ENCODE results near the gene LY6G5B. TPM values are rescaled to one million over a fixed set of nuclear protein-coding genes. Genes with fewer than 3 reads are reported as not detected.
"Not testable (repeated sequence)": the region's sequence is repeated elsewhere in the genome, so short reads cannot be mapped to it uniquely, and the experiment has no call there.

The LY6G5B gene
- total RNA-seq, 1 donor from 2014 or later, result 24.2 TPM

DNA sequence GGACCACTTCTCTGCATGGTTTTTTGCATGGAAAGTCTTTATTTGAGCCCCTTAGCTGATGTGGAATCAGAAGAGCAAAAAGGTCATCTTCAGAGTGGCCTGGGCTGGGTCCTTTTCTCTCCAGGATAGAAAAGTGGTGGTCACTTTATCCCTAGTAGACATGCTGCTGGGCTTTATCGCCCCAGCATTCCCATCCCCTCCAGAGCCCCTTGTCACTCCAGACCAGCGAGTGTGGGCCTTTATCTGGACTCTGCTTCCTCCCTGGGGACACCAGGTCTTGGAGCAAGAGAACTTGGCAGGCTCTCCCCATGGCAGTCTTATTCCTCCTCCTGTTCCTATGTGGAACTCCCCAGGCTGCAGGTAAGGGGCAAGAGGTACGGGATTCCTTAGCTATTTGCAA, 36.8 kb downstream of the LY6G5B start, which contains the start of gene LY6G6F:
TSS of gene LY6G6F (plus strand) at position 268 of the 400 bp plus-strand sequence. CDS start at position 309, 41 bp downstream.
- Mint-ChIP-seq H3K4me1 (peaks cover 11% of the 10 kb centered on the region), H3K27me3 (ENCODE audit: low read depth) (no peaks in the 10 kb centered on the region), H3K36me3 (ENCODE audit: low read depth) (no peaks in the 10 kb centered on the region), H3K27ac (ENCODE audit: unreplicated experiment) (no peak within 1 kb of the TSS), H3K9me3 (no peaks in the 10 kb centered on the region), H3K4me3 (peak within 1 kb of the TSS; percentile 65)
- no peak for DNase-seq (ENCODE audit: low read depth, low spot score)
- TF ChIP-seq, protein P1, sequence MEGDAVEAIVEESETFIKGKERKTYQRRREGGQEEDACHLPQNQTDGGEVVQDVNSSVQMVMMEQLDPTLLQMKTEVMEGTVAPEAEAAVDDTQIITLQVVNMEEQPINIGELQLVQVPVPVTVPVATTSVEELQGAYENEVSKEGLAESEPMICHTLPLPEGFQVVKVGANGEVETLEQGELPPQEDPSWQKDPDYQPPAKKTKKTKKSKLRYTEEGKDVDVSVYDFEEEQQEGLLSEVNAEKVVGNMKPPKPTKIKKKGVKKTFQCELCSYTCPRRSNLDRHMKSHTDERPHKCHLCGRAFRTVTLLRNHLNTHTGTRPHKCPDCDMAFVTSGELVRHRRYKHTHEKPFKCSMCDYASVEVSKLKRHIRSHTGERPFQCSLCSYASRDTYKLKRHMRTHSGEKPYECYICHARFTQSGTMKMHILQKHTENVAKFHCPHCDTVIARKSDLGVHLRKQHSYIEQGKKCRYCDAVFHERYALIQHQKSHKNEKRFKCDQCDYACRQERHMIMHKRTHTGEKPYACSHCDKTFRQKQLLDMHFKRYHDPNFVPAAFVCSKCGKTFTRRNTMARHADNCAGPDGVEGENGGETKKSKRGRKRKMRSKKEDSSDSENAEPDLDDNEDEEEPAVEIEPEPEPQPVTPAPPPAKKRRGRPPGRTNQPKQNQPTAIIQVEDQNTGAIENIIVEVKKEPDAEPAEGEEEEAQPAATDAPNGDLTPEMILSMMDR (conservative IDR thresholded peaks at IDR 0.05), result no peak

DNA sequence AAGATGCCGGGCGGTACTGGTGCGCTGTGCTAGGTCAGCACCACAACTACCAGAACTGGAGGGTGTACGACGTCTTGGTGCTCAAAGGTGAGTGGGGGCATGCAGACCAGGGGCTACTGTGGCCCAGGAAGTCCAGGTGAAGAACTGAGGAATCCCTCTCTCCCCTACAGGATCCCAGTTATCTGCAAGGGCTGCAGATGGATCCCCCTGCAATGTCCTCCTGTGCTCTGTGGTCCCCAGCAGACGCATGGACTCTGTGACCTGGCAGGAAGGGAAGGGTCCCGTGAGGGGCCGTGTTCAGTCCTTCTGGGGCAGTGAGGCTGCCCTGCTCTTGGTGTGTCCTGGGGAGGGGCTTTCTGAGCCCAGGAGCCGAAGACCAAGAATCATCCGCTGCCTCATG, 37.9 kb downstream of the LY6G5B start:
- TF ChIP-seq, protein P1 (conservative IDR thresholded peaks at IDR 0.05), result no peak
- no peak overlapping the region for H3K4me3 Mint-ChIP-seq
- H3K4me1 Mint-ChIP-seq, result peaks cover 12% of the 10 kb centered on the region
- no peak overlapping the region for H3K27ac Mint-ChIP-seq (ENCODE audit: unreplicated experiment)
- no peaks in the 10 kb centered on the region for H3K27me3 Mint-ChIP-seq (ENCODE audit: low read depth)
- no peaks in the 10 kb centered on the region for H3K36me3 Mint-ChIP-seq (ENCODE audit: low read depth)
- DNase-seq (ENCODE audit: low read depth, low spot score), result no peak
- H3K9me3 Mint-ChIP-seq, result no peaks in the 10 kb centered on the region

GRCh38 chr6:31708224-31708623, 38.4 kb downstream of the LY6G5B start:
- peaks cover 16% of the 10 kb centered on the region for H3K4me1 Mint-ChIP-seq
- TF ChIP-seq, protein P1 (conservative IDR thresholded peaks at IDR 0.05), result no peak
- no peaks in the 10 kb centered on the region for H3K36me3 Mint-ChIP-seq (ENCODE audit: low read depth)
- no peaks in the 10 kb centered on the region for H3K9me3 Mint-ChIP-seq
- no peaks in the 10 kb centered on the region for H3K27me3 Mint-ChIP-seq (ENCODE audit: low read depth)
- H3K4me3 Mint-ChIP-seq, result no peak overlapping the region
- no peak for DNase-seq (ENCODE audit: low read depth, low spot score)
- no peak overlapping the region for H3K27ac Mint-ChIP-seq (ENCODE audit: unreplicated experiment)

DNA sequence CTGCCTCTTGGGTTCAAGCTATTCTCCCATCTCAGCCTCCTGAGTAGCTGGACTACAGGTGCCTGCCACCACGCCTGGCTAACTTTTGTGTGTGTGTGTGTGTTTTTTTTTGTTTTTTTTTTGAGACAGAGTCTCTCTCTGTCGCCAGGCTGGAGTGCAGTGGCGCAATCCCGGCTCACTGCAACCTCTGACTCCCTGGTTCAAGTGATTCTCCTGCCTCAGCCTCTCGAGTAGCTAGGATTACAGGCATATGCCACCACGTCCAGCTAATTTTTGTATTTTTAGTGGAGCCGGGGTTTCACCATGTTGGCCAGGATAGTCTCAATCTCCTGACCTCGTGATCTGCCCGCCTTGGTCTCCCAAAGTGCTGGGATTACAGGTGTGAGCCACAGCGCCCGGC, 39.4 kb downstream of the LY6G5B start:
- not testable (repeated sequence) for H3K9me3 Mint-ChIP-seq
- peaks cover 22% of the 10 kb centered on the region for H3K4me1 Mint-ChIP-seq

DNA sequence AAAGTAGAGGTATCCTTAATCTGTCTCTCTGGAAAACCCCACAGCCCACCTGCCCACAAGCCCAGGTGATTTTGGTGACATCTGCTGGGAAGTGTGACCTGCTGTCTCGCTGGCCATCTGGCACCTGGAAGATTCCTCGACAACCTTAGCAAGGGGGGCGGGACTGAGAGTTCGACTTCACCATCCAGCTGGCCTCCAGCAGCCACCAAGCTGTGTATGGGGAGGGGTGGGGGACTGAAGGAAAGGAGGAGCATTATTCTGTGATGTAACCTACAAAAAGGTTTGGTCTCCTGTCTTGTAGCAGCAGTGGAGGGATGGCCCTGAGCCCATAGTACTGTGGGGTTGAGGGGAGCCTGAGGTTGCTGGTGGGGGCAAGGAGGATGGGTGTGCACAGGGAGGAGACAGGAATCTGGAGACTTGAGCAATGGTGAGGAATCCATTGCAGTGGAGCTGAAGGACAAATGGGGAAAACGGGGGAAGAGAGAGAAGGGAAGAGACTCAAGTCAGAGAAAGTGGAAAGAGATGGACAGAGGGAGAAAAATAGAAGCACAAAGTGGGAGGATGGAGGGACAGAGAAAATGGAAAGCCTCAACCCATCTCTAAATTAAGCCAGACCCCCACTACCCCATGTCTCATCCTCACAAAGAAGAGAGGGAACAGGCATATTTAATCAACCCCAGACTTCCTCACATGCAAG, 40.9 kb downstream of the LY6G5B start:
- H3K27ac Mint-ChIP-seq (ENCODE audit: unreplicated experiment), result no peak overlapping the region
- peaks cover 27% of the 10 kb centered on the region for H3K4me1 Mint-ChIP-seq
- TF ChIP-seq, protein P1 (conservative IDR thresholded peaks at IDR 0.05), result no peak
- no peak overlapping the region for H3K4me3 Mint-ChIP-seq
- H3K9me3 Mint-ChIP-seq, result no peaks in the 10 kb centered on the region
- no peak for DNase-seq (ENCODE audit: low read depth, low spot score)
- H3K27me3 Mint-ChIP-seq (ENCODE audit: low read depth), result no peaks in the 10 kb centered on the region
- no peaks in the 10 kb centered on the region for H3K36me3 Mint-ChIP-seq (ENCODE audit: low read depth)

More for the DNA sequence above, 39.4 kb downstream of the LY6G5B start:
- not testable (repeated sequence) for H3K27me3 Mint-ChIP-seq (ENCODE audit: low read depth); H3K27ac Mint-ChIP-seq (ENCODE audit: unreplicated experiment); DNase-seq (ENCODE audit: low read depth, low spot score); H3K36me3 Mint-ChIP-seq (ENCODE audit: low read depth); H3K4me3 Mint-ChIP-seq

DNA sequence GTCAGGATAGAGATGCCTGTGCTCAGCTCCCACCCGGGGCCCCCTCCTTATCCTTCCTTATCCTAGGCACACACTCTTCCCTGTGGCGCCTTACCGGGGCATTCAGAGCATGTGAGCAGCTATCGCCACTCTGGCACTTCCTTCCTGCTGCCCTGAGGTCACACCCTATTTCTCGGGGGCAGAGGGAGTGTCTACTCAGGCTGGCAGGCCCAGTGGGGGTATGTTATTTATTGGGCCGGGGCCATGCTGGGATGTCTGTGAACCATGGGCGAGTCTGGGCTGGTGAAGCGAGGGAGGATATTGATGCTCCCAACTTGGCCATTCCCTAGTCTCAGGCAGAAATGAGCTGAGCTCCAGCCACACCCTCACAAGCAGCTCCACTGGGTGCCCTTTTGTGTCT, 41.5 kb downstream of the LY6G5B start:
- DNase-seq (ENCODE audit: low read depth, low spot score), result no peak
- H3K36me3 Mint-ChIP-seq (ENCODE audit: low read depth), result no peaks in the 10 kb centered on the region
- peaks cover 27% of the 10 kb centered on the region for H3K4me1 Mint-ChIP-seq
- TF ChIP-seq, protein P1 (conservative IDR thresholded peaks at IDR 0.05), result no peak
- no peaks in the 10 kb centered on the region for H3K27me3 Mint-ChIP-seq (ENCODE audit: low read depth)
- no peaks in the 10 kb centered on the region for H3K9me3 Mint-ChIP-seq
- no peak overlapping the region for H3K27ac Mint-ChIP-seq (ENCODE audit: unreplicated experiment)
- no peak overlapping the region for H3K4me3 Mint-ChIP-seq
